SK-MEL-5 (cell line): ENCODE results near the gene AUNIP. TPM values are rescaled to one million over a fixed set of nuclear protein-coding genes. Genes with fewer than 3 reads are reported as not detected.

Source experiments
- DNase-seq: peaks from one replicate; pipeline ENCODE4 v3.0.0-alpha.2; 2016; ENCODE audit warnings: low read depth, low spot score
- in situ Hi-C: cut with HindIII; loops from 2 replicates; pipeline ENCODE4 v1.10.0; 2016; ENCODE audit warnings: low sequenced_read_pairs, high pct_unique_total_duplicates, low pct_unique_long_range_greater_than_20kb
- total RNA-seq: library from RNA; depleted of rRNA; stranded (reverse); fragments of >200 nt; shearing (Covaris generic); gene quantifications from 2 replicates; pipeline ENCODE4 v1.2.3, GENCODE V29; 2014

Gene AUNIP
- total RNA-seq, 1 experiment from 2014 or later, result 7.0 TPM

DNA sequence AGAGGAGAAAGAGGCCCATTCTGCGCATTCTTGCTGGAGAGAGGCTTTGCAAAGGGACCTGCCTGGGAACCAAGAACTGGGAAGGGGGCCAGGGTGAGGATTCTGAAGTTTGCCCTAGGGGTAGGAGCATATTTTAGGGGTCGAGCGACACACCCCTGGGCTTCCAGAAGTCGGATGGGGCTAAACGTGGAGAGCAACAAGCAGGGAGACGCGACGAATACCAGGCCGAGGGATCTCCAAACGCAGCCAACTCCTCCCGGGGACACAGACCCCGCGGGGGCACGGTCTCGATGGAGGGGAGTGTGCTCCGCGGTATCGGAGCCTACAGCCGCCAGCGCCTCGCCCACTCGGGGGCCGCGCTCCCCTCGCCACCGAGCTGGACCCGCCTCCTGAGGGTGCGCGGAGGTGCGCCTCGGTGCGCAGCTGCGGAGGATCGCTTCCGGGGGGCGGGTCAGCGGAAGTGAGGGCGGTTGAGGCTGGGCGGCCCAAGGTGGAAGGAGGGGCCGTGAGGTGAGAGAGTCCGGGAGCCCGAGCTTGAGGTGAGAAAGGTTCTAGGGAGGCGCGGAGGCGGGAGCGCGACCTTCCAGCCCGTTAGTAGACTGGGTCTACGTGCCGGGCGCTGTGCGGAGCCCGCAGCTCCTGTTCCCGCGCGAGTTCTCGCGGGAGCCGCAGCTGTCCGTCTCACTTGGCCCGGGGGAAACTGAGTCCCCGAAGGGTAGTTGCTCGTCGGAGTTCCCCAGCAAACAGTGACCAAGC lies 39.6 kb downstream of the AUNIP start, which contains the start of gene MTFR1L:
Gene MTFR1L (plus strand): TSS at position 464 of the 756 bp plus-strand sequence. CDS start 3,151 bp downstream, outside the sequence.
- in situ Hi-C loops, result no loop called here
- peak; percentile 64 for DNase-seq

GRCh38 chr1:25818569-25818968 lies 40.7 kb downstream of the AUNIP start:
- in situ Hi-C loops, result no loop called here
- DNase-seq, result no peak

GRCh38 chr1:25817840-25818501 lies 41.3 kb downstream of the AUNIP start:
- in situ Hi-C loops, result no loop called here
- no peak for DNase-seq

DNA sequence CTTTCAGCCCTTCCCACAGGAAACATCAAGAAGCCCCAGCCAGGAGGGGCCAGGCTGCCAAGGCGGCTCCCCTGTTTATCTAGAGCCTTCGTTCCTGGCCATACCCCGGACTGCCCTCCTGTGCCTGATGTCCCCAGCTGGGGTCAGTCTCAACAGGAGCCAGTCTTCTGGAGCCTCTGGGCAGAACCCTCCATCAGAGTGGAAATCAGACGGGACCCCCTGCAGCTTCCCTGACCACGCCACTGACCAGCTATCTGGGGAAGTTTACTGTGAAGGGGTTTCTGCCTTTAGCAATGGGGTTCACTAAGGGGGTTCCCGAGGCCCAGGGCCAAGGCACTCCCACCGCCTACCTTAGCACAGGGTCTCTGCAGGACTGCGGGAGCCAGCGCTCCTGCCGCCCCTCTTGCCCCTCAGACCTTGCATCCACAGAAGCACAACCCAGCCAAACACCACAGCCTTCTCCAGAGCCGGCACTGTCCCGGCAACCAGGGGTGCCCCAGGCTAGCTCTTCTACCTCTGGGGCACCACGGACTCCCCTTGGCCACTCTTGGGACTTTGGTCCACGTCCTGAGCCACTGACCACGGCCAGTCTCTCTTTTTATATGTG lies 43.0 kb downstream of the AUNIP start:
- DNase-seq, result no peak
- in situ Hi-C loops, result no loop called here

DNA sequence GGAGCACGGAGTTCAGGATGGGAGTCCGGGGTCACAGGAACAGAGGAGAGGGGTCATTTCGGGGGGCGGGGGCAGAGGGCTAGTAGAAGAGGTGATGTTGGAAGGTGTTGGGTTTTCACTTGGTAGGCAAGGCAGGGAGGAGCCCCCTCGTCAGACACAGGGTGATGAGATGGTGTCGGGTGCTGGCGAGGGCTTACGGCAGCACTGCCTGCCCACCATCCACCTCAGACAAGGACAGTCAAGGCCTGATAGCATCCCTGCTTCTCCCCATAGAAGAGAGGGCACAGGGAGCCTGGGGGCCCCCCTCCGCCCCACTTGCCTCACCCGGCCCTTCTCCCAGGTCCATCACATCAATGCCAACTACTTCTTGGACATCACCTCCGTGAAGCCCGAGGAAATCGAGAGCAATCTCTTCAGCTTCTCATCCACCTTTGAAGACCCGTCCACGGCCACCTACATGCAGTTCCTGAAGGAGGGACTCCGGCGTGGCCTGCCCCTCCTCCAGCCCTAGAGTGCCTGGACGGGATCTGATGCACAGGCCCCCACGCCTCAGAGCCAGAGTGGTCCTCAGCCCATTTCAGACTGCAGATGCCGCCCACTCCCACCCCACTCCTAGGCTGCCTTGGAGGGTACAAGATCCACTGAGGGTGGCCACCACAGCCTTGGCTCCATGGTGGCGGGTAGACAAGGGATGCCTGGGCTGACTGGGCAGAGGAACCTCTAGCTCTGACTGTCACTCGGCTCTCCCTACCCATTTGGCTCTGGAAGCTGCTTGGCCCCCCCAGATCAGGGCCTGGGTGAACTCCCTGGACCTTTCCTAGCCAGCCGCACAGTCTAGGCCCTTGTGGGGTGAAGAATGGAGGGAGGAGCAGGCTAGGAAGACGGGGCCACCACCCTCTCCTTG lies 43.8 kb downstream of the AUNIP start:
- in situ Hi-C loops, result no loop called here
- no peak for DNase-seq

GRCh38 chr1:25814549-25815087 lies 44.6 kb downstream of the AUNIP start:
- in situ Hi-C loops, result no loop called here

GRCh38 chr1:25813734-25814471 lies 45.4 kb downstream of the AUNIP start:
- DNase-seq, result no peak
- in situ Hi-C loops, result no loop called here

More at GRCh38 chr1:25814549-25815087, 44.6 kb downstream of the AUNIP start:
- no peak for DNase-seq

- no peak for DNase-seq
- in situ Hi-C loops, result no loop called here
Observed at GRCh38 chr1:25813071-25813733, 46.1 kb downstream of the AUNIP start.

DNA sequence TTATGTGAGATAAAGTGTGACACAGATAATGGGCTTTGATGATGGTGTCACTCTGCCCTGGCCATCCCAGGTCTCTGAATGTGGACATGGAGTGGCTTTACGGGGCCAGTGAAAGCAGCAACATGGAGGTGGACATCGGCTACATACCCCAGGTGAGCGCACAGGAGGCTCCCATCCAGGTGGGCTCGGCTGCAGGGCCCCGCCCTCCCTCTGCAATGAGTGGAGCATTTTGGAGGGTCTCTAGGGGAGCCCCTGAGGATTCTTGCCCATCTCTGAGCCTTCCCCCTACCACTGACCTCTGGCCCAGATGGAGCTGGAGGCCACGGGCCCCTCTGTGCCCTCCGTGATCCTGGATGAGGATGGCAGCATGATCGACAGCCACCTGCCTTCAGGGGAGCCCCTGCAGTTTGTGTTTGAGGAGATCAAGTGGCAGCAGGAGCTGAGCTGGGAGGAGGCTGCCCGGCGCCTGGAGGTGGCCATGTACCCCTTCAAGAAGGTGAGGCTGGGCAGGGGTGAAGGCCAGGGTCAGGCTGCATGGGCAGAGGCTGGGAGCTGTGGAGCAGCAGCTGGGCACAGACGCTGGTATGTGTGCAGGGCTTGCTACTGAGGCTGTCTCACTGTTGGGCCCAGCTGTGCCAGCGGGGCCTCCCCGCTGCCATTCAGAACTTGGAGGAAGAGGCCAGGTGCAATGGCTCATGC lies 47.7 kb downstream of the AUNIP start:
- DNase-seq, result no peak
- in situ Hi-C loops, result no loop called here

- in situ Hi-C loops, result no loop called here
- peak; percentile 56 for DNase-seq
Observed at GRCh38 chr1:25810341-25811299, 48.6 kb downstream of the AUNIP start.

GRCh38 chr1:25809929-25810328 lies 49.3 kb downstream of the AUNIP start:
- no peak for DNase-seq
- in situ Hi-C loops, result no loop called here

GRCh38 chr1:25809283-25809926 lies 49.9 kb downstream of the AUNIP start:
- in situ Hi-C loops, result no loop called here
- DNase-seq, result no peak

GRCh38 chr1:25808481-25809244 lies 50.6 kb downstream of the AUNIP start:
- DNase-seq, result no peak
- in situ Hi-C loops, result no loop called here
